SK-N-MC (cell line): ENCODE data around the gene KCNJ14.

Experiments
- EZH2 ChIP-seq: fragments of 200-600 bp; sonication (generic); IDR thresholded peaks from one replicate; pipeline ENCODE4 v1.6.1; 2017; ENCODE audit warnings: antibody characterized with exemption
- FOXP2 ChIP-seq: optimal IDR thresholded peaks from 2 replicates; pipeline ENCODE3; 2011; ENCODE audit warnings: mild to moderate bottlenecking, moderate library complexity; ENCODE audit not compliant: insufficient read depth; ENCODE audit errors: extremely low read length, control extremely low read depth
- POLR2AphosphoS5 ChIP-seq: IDR thresholded peaks from 2 replicates; pipeline ENCODE4 v1.6.1; 2012; ENCODE audit warnings: mild to moderate bottlenecking, low read depth, low read length, borderline replicate concordance

- TF ChIP-seq POLR2AphosphoS5 (peak; percentile 34; the same call in 1 of the 2 replicates), EZH2 (no peak), FOXP2 (no peak)
Measured at GRCh38 chr19:48513289-48514122, 58.1 kb downstream of the KCNJ14 start.
